H9 (cell line): ENCODE measurements around the gene KIF23. TPM values are rescaled to one million over a fixed set of nuclear protein-coding genes. Genes with fewer than 3 reads are reported as not detected.
A peak's percentile ranks its signal among the peaks of the same experiment; 100 is the strongest.

Experiments
- DNase-seq: peaks from one replicate; pipeline ENCODE4 v3.0.0-alpha.2; 2017
- H2AFZ ChIP-seq: one replicate; pipeline ENCODE4 v1.6.1; 2013; ENCODE audit warnings: mild to moderate bottlenecking, low read length, control low read depth, moderate library complexity
- H2AK5ac ChIP-seq: 2 replicates; pipeline ENCODE4 v1.6.1; 2013; ENCODE audit warnings: low read length, control low read depth, mixed read lengths; ENCODE audit not compliant: insufficient read length
- H2BK120ac ChIP-seq: one replicate; pipeline ENCODE4 v1.6.1; 2013; ENCODE audit warnings: low read depth, mild to moderate bottlenecking, low read length, control low read depth, inconsistent platforms; ENCODE audit not compliant: poor library complexity, severe bottlenecking
- H2BK12ac ChIP-seq: 2 replicates; pipeline ENCODE4 v1.6.1; 2013; ENCODE audit warnings: low read length, control low read depth, mixed read lengths, low read depth; ENCODE audit not compliant: insufficient read length
- H2BK15ac ChIP-seq: 2 replicates; pipeline ENCODE4 v1.6.1; 2013; ENCODE audit warnings: low read depth, low read length, control low read depth
- H2BK20ac ChIP-seq: one replicate; pipeline ENCODE4 v1.6.1; 2013; ENCODE audit warnings: low read depth, mild to moderate bottlenecking, low read length, control low read depth, inconsistent platforms; ENCODE audit not compliant: poor library complexity, severe bottlenecking
- H2BK5ac ChIP-seq: 2 replicates; pipeline ENCODE4 v1.6.1; 2013; ENCODE audit warnings: low read length, control low read depth, mixed read lengths; ENCODE audit not compliant: insufficient read length
- H3K14ac ChIP-seq: 2 replicates; pipeline ENCODE4 v1.6.1; 2013; ENCODE audit warnings: low read length, control low read depth; ENCODE audit not compliant: insufficient read depth
- H3K18ac ChIP-seq: 2 replicates; pipeline ENCODE4 v1.6.1; 2013; ENCODE audit warnings: low read depth, mild to moderate bottlenecking, mixed read lengths, low read length, control low read depth; ENCODE audit not compliant: insufficient read length
- H3K23ac ChIP-seq: 2 replicates; pipeline ENCODE4 v1.6.1; 2013; ENCODE audit warnings: low read length, control low read depth, mixed read lengths, low read depth; ENCODE audit not compliant: insufficient read length
- H3K23me2 ChIP-seq: 2 replicates; pipeline ENCODE4 v1.6.1; 2013; ENCODE audit warnings: low read depth, mild to moderate bottlenecking, mixed read lengths, low read length, control low read depth; ENCODE audit not compliant: insufficient read length, poor library complexity, severe bottlenecking
- H3K27ac ChIP-seq: 2 replicates; pipeline ENCODE4 v1.5.1; 2013; ENCODE audit warnings: low read length, control low read depth, mixed read lengths, low read depth; ENCODE audit not compliant: insufficient read length
- H3K27me3 ChIP-seq: 2 replicates; pipeline ENCODE4 v1.6.1; 2013; ENCODE audit warnings: low read length, control low read depth, inconsistent platforms; ENCODE audit not compliant: insufficient read depth
- H3K4ac ChIP-seq: 2 replicates; pipeline ENCODE4 v1.6.1; 2013; ENCODE audit warnings: low read depth, mild to moderate bottlenecking, control low read depth, inconsistent platforms, low read length, moderate library complexity
- H3K4me1 ChIP-seq: 2 replicates; pipeline ENCODE4 v1.6.1; 2013; ENCODE audit warnings: low read length, control low read depth, inconsistent platforms; ENCODE audit not compliant: insufficient read depth
- H3K4me2 ChIP-seq: 2 replicates; pipeline ENCODE4 v1.6.1; 2013; ENCODE audit warnings: low read length, control low read depth, mixed read lengths; ENCODE audit not compliant: insufficient read length, insufficient read depth
- H3K56ac ChIP-seq: 2 replicates; pipeline ENCODE4 v1.6.1; 2013; ENCODE audit warnings: low read depth, mild to moderate bottlenecking, mixed read lengths, low read length, control low read depth; ENCODE audit not compliant: insufficient read length
- H3K79me1 ChIP-seq: 2 replicates; pipeline ENCODE4 v1.6.1; 2013; ENCODE audit warnings: low read depth, mild to moderate bottlenecking, moderate library complexity, low read length, control low read depth, inconsistent platforms; ENCODE audit not compliant: insufficient read depth, poor library complexity, severe bottlenecking
- H3K79me2 ChIP-seq: 2 replicates; pipeline ENCODE4 v1.6.1; 2013; ENCODE audit warnings: low read length, control low read depth, inconsistent platforms; ENCODE audit not compliant: insufficient read depth
- H3K9ac ChIP-seq: 2 replicates; pipeline ENCODE4 v1.6.1; 2013; ENCODE audit warnings: low read length, control low read depth, mixed read lengths; ENCODE audit not compliant: insufficient read length; ENCODE audit errors: extremely low read depth
- H3K9me3 ChIP-seq: one replicate; pipeline ENCODE4 v1.6.1; 2013; ENCODE audit warnings: low read depth, low read length, inconsistent platforms; ENCODE audit not compliant: control insufficient read depth
- H3T11ph ChIP-seq: one replicate; pipeline ENCODE4 v1.6.1; 2013; ENCODE audit warnings: mild to moderate bottlenecking, low read length, control low read depth, inconsistent platforms
- H4K20me1 ChIP-seq: one replicate; pipeline ENCODE4 v1.6.1; 2013; ENCODE audit not compliant: control insufficient read depth, insufficient read length, insufficient read depth
- H4K5ac ChIP-seq: 2 replicates; pipeline ENCODE4 v1.6.1; 2013; ENCODE audit warnings: low read depth, mild to moderate bottlenecking, mixed read lengths, low read length, control low read depth; ENCODE audit not compliant: insufficient read length
- H4K8ac ChIP-seq: replicated peaks from 2 replicates; pipeline ENCODE4 v1.6.1; 2013; ENCODE audit warnings: low read length, control low read depth, mixed read lengths, low read depth; ENCODE audit not compliant: insufficient read length
- H4K91ac ChIP-seq: 2 replicates; pipeline ENCODE4 v1.6.1; 2013; ENCODE audit warnings: low read depth, mild to moderate bottlenecking, moderate library complexity, mixed read lengths, low read length, control low read depth; ENCODE audit not compliant: insufficient read length
- H3K27ac Mint-ChIP-seq, 3 experiments: 2 replicates in 2 of 3; 3 replicates in 1 of 3; pipeline ENCODE4 v1.8.0; 2020 to 2021; ENCODE audit warnings: mixed read lengths in 3 of 3, mild to moderate bottlenecking in 1 of 3, moderate library complexity in 1 of 3
- H3K27me3 Mint-ChIP-seq: 2 replicates; pipeline ENCODE4 v1.8.0; 2021; ENCODE audit warnings: low read depth, mild to moderate bottlenecking, moderate library complexity, mixed read lengths
- H3K36me3 Mint-ChIP-seq, 3 experiments: 2 replicates in 2 of 3; 3 replicates in 1 of 3; pipeline ENCODE4 v1.8.0; 2020 to 2021; ENCODE audit warnings: low read depth in 3 of 3, mixed read lengths in 3 of 3; ENCODE audit not compliant: insufficient read depth in 1 of 3
- H3K4me1 Mint-ChIP-seq, 2 experiments: 2 replicates each; pipeline ENCODE4 v1.8.0; 2020; ENCODE audit warnings: mixed read lengths in 2 of 2
- H3K4me3 Mint-ChIP-seq, 2 experiments: 2 replicates in 1 of 2; 3 replicates in 1 of 2; pipeline ENCODE4 v1.8.0; 2020 to 2021; ENCODE audit warnings: mild to moderate bottlenecking in 2 of 2, mixed read lengths in 2 of 2, moderate library complexity in 1 of 2
- H3K9me3 Mint-ChIP-seq, 2 experiments: 2 replicates in 1 of 2; 3 replicates in 1 of 2; pipeline ENCODE4 v1.8.0; 2020; ENCODE audit warnings: mild to moderate bottlenecking in 2 of 2, mixed read lengths in 2 of 2, moderate library complexity in 1 of 2
- CTCF ChIP-seq: fragments of 200-600 bp; sonication (generic); conservative IDR thresholded peaks from 3 replicates; pipeline ENCODE4 v1.8.0; 2021; ENCODE audit warnings: antibody characterized with exemption, mild to moderate bottlenecking
- WGBS: extraction: QIAGEN DNeasy Blood & Tissue Kit; methylation state at CpG from one replicate; pipeline ENCODE4 v1.1.7; 2013; ENCODE audit warnings: missing lambda C conversion rate, low lambda C conversion rate, mixed read lengths; ENCODE audit not compliant: insufficient read length; ENCODE audit errors: extremely low coverage; 5-methylcytosine and 5-hydroxymethylcytosine counted together
- total RNA-seq: library from RNA; stranded (reverse); gene quantifications from 2 replicates; pipeline ENCODE4 v1.2.1, GENCODE V29; 2021

Gene KIF23
- total RNA-seq, 1 experiment from 2014 or later, result 55.4 TPM

- Mint-ChIP-seq H3K36me3 (no peaks in the 10 kb centered on the region), H3K4me3 (no peak overlapping the region), H3K27ac (peak overlapping the region in 2 of 3 experiments; percentile 31 to 57; a peak in 1 of 7 replicates), H3K27me3 (no peaks in the 10 kb centered on the region), H3K9me3 (no peaks in the 10 kb centered on the region), H3K4me1 (0 out of 4 replicates have a peak, but pooled peaks cover 0 to 3% of the 10 kb centered on the region in 2 experiments)
- H2BK5ac ChIP-seq, result no peak overlapping the region
- H3K9me3 ChIP-seq, result no peaks in the 10 kb centered on the region
- no peak overlapping the region for H3K4ac ChIP-seq
- no peak overlapping the region for H4K5ac ChIP-seq
- no peak for TF ChIP-seq CTCF
- H2AFZ ChIP-seq, result no peak overlapping the region
- no peaks in the 10 kb centered on the region for H4K20me1 ChIP-seq
- H3K18ac ChIP-seq, result no peak overlapping the region
- no peak overlapping the region for H2BK15ac ChIP-seq
- H2BK20ac ChIP-seq, result no peak overlapping the region
- no peaks in the 10 kb centered on the region for H3K27me3 ChIP-seq
- no peak overlapping the region for H3K9ac ChIP-seq
- no peak overlapping the region for H3K27ac ChIP-seq
- H3K23ac ChIP-seq, result no peak overlapping the region
- no peak for DNase-seq
- no peak overlapping the region for H2BK120ac ChIP-seq
- H3T11ph ChIP-seq, result no peak overlapping the region
- H4K8ac ChIP-seq, result no peak overlapping the region
- no peak overlapping the region for H4K91ac ChIP-seq
- H2BK12ac ChIP-seq, result no peak overlapping the region
- H3K79me2 ChIP-seq, result no peaks in the 10 kb centered on the region
- no peak overlapping the region for H3K14ac ChIP-seq
- no peak overlapping the region for H3K56ac ChIP-seq
- H3K79me1 ChIP-seq, result no peaks in the 10 kb centered on the region
- no peak overlapping the region for H3K4me2 ChIP-seq
- no peaks in the 10 kb centered on the region for H3K23me2 ChIP-seq
- H2AK5ac ChIP-seq, result no peak overlapping the region
- no CpG with 5 or more reads among the region's 2 CpGs for WGBS
- no peaks in the 10 kb centered on the region for H3K4me1 ChIP-seq
Measured at GRCh38 chr15:69402816-69403215, 11.3 kb upstream of the KIF23 start.
